Keratinocyte (primary cell): ENCODE results near the gene SYCE3. TPM values are rescaled to one million over a fixed set of nuclear protein-coding genes. Genes with fewer than 3 reads are reported as not detected.
"Not testable (repeated sequence)": the region's sequence is repeated elsewhere in the genome, so short reads cannot be mapped to it uniquely, and the experiment has no call there.

ENCODE experiments used
- DNase-seq: peaks from one replicate; pipeline ENCODE4 v3.0.0-alpha.2; 2011; ENCODE audit warnings: low read depth, missing footprints, low spot score
- FAIRE-seq: peaks from 2 replicates; lab custom pipeline; 2011; peaks lifted over from hg19 to GRCh38; lab: Jason Lieb, UNC
- H2AFZ ChIP-seq: 2 replicates; pipeline ENCODE4 v1.6.0; 2012; ENCODE audit warnings: low read length, control low read depth, inconsistent platforms; ENCODE audit not compliant: control insufficient read depth
- H3K27ac ChIP-seq: 2 replicates; pipeline ENCODE4 v1.5.1; 2011; ENCODE audit warnings: low read length; ENCODE audit not compliant: control insufficient read depth, insufficient read depth
- H3K27me3 ChIP-seq: 3 replicates; pipeline ENCODE4 v1.6.0; 2011; ENCODE audit warnings: low read length; ENCODE audit not compliant: control insufficient read depth, insufficient read depth; ENCODE audit errors: extremely low read depth
- H3K36me3 ChIP-seq, 2 experiments: 2 replicates in 1 of 2; 3 replicates in 1 of 2; pipeline ENCODE4 v1.5.1; 2011; ENCODE audit warnings: low read length in 2 of 2, mild to moderate bottlenecking in 1 of 2; ENCODE audit not compliant: control insufficient read depth in 2 of 2, insufficient read depth in 2 of 2; ENCODE audit errors: extremely low read depth in 1 of 2
- H3K4me1 ChIP-seq: 3 replicates; pipeline ENCODE4 v1.5.1; 2011; ENCODE audit warnings: low read length; ENCODE audit not compliant: control insufficient read depth, insufficient read depth; ENCODE audit errors: extremely low read depth
- H3K4me2 ChIP-seq: 3 replicates; pipeline ENCODE4 v1.6.0; 2011; ENCODE audit warnings: low read depth, low read length; ENCODE audit not compliant: control insufficient read depth, insufficient read depth; ENCODE audit errors: extremely low read depth
- H3K4me3 ChIP-seq, 3 experiments: fragments of 200-600 bp in 1 of 3; sonication (generic) in 1 of 3; 2 replicates in 2 of 3; 3 replicates in 1 of 3; pipeline ENCODE4 v1.5.1; 2011 to 2016; ENCODE audit warnings: low read length in 3 of 3, mild to moderate bottlenecking in 3 of 3, control low read depth in 2 of 3, inconsistent platforms in 1 of 3, low read depth in 1 of 3, mixed read lengths in 1 of 3, mixed run types in 1 of 3, moderate library complexity in 1 of 3; ENCODE audit not compliant: control insufficient read depth in 2 of 3, insufficient read depth in 2 of 3; ENCODE audit errors: extremely low read depth in 1 of 3
- H3K79me2 ChIP-seq: 2 replicates; pipeline ENCODE4 v1.6.0; 2012; ENCODE audit warnings: low read length; ENCODE audit not compliant: control insufficient read depth, insufficient read depth
- H3K9ac ChIP-seq: 3 replicates; pipeline ENCODE4 v1.6.0; 2011; ENCODE audit warnings: low read length; ENCODE audit not compliant: control insufficient read depth, insufficient read depth; ENCODE audit errors: extremely low read depth
- H3K9me1 ChIP-seq: 3 replicates; pipeline ENCODE4 v1.6.0; 2011; ENCODE audit warnings: low read length; ENCODE audit not compliant: control insufficient read depth, insufficient read depth; ENCODE audit errors: extremely low read depth
- H3K9me3 ChIP-seq: 2 replicates; pipeline ENCODE4 v1.5.1; 2012; ENCODE audit warnings: low read depth, low read length; ENCODE audit not compliant: control insufficient read depth
- H4K20me1 ChIP-seq: 3 replicates; pipeline ENCODE4 v1.6.0; 2011; ENCODE audit warnings: low read length; ENCODE audit not compliant: control insufficient read depth, insufficient read depth; ENCODE audit errors: extremely low read depth
- EZH2 ChIP-seq: IDR thresholded peaks from one replicate; pipeline ENCODE4 v1.6.1; 2012; ENCODE audit warnings: inconsistent platforms, mild to moderate bottlenecking, low read length, moderate library complexity
- dilution Hi-C: fragments of 300-500 bp; cut with MboI; formaldehyde crosslinking; loops from one replicate; pipeline ENCODE4 v1.7.0; 2020; ENCODE audit warnings: low sequenced_read_pairs; ENCODE audit not compliant: extremely low pct_ligation_motif_present
- polyA plus RNA-seq, 5 experiments: library from polyadenylated mRNA; depleted of rRNA in 3 of 5; stranded (reverse) in 3 of 5; stranded (forward) in 1 of 5; unstranded in 1 of 5; fragments of >200 nt; gene quantifications; 1 replicate in 1 of 5; 2 replicates in 3 of 5; 3 replicates in 1 of 5; pipeline versions ENCODE4 v1.2.1 to v1.2.3, GENCODE V29; 2011 to 2012; ENCODE audit warnings: missing spikeins in 2 of 5, low read depth in 1 of 5, low replicate concordance in 1 of 5
- TF ChIP-seq, protein P1 (sequence below), 3 experiments: IDR thresholded peaks in 1 of 3; conservative IDR thresholded peaks in 1 of 3; optimal IDR thresholded peaks in 1 of 3; 2 replicates in 2 of 3; 3 replicates in 1 of 3; pipeline versions ENCODE3 to v1.5.1; 2011; ENCODE audit warnings: low read length in 3 of 3, mild to moderate bottlenecking in 3 of 3, moderate library complexity in 2 of 3, control low read depth in 1 of 3, inconsistent platforms in 1 of 3; ENCODE audit not compliant: insufficient read depth in 2 of 3; ENCODE audit errors: extremely low read depth in 1 of 3

Gene SYCE3
- polyA plus RNA-seq, 1 donor (not counting 4 experiments of a cell fraction or from before 2014, with no cell fraction given): 0.17 TPM

GRCh38 chr22:50521710-50522109 lies 41.0 kb downstream of the SYCE3 start:
- no peaks in the 10 kb centered on the region for H4K20me1 ChIP-seq
- peaks cover 14% of the 10 kb centered on the region for H3K4me1 ChIP-seq
- DNase-seq (no peak), FAIRE-seq (no peak)
- no peak overlapping the region for H3K4me3 ChIP-seq
- H3K4me2 ChIP-seq: no peak overlapping the region
- no peaks in the 10 kb centered on the region for H3K9me1 ChIP-seq
- peaks cover 24 to 35% of the 10 kb centered on the region in 2 experiments for H3K36me3 ChIP-seq
- TF ChIP-seq, protein P1, sequence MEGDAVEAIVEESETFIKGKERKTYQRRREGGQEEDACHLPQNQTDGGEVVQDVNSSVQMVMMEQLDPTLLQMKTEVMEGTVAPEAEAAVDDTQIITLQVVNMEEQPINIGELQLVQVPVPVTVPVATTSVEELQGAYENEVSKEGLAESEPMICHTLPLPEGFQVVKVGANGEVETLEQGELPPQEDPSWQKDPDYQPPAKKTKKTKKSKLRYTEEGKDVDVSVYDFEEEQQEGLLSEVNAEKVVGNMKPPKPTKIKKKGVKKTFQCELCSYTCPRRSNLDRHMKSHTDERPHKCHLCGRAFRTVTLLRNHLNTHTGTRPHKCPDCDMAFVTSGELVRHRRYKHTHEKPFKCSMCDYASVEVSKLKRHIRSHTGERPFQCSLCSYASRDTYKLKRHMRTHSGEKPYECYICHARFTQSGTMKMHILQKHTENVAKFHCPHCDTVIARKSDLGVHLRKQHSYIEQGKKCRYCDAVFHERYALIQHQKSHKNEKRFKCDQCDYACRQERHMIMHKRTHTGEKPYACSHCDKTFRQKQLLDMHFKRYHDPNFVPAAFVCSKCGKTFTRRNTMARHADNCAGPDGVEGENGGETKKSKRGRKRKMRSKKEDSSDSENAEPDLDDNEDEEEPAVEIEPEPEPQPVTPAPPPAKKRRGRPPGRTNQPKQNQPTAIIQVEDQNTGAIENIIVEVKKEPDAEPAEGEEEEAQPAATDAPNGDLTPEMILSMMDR (optimal IDR thresholded peaks at IDR 0.05 in 1 of 3, IDR thresholded peaks at IDR 0.05 in 1 of 3, conservative IDR thresholded peaks at IDR 0.05 in 1 of 3; ENCODE audit: extremely low read depth in 1 of 3, insufficient read depth in 2 of 3, low read length in 3 of 3): no peak
- TF ChIP-seq EZH2: no peak
- no peaks in the 10 kb centered on the region for H3K9me3 ChIP-seq
- no peaks in the 10 kb centered on the region for H3K27me3 ChIP-seq
- dilution Hi-C loops: no loop called here
- H2AFZ ChIP-seq: no peak overlapping the region
- no peak overlapping the region for H3K9ac ChIP-seq
- H3K79me2 ChIP-seq: peaks cover 26% of the 10 kb centered on the region
- no peak overlapping the region for H3K27ac ChIP-seq

DNA sequence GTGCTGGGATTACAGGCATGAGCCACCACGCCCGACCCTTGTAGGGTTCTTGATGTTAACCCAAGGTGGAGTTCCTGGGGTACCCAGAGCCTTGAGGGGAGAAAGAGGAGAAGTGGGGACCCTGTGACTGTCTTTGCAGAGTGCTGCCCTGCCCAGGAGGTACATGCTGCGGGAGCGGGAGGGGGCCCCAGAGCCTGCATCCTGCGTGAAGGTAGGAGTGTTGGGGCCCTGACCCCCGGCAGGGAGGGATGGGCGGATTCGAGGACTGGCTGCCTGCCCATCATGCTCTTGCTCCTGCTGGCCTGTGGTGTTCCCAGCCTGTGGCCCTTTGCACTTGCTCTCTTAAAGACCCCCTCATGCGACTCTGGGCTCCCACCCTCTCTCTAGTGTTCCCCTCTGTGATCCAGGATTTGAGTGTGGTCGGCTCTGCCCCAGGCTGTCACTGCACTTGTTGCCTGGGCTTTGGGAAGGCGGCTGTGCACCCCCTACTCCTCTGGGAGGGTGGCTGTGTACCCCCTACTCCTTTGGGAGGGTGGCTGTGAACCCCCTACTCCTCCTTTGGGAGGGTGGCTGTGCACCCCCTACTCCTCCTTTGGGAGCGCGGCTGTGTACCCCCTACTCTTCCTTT lies 41.8 kb downstream of the SYCE3 start:
- Histone ChIP-seq H3K36me3 (peaks cover 25 to 37% of the 10 kb centered on the region in 2 experiments), H3K4me1 (peaks cover 11% of the 10 kb centered on the region), H3K9me3 (no peaks in the 10 kb centered on the region), H3K79me2 (peaks cover 27% of the 10 kb centered on the region), H2AFZ (no peak overlapping the region), H3K9me1 (no peaks in the 10 kb centered on the region), H4K20me1 (no peaks in the 10 kb centered on the region), H3K27me3 (no peaks in the 10 kb centered on the region), H3K4me3 (no peak overlapping the region), H3K4me2 (no peak overlapping the region), H3K27ac (no peak overlapping the region), H3K9ac (no peak overlapping the region)
- TF ChIP-seq EZH2: no peak
- TF ChIP-seq, protein P1 (optimal IDR thresholded peaks at IDR 0.05 in 1 of 3, IDR thresholded peaks at IDR 0.05 in 1 of 3, conservative IDR thresholded peaks at IDR 0.05 in 1 of 3; ENCODE audit: extremely low read depth in 1 of 3, insufficient read depth in 2 of 3, low read length in 3 of 3): no peak
- FAIRE-seq (no peak), DNase-seq (no peak)
- dilution Hi-C loops: no loop called here

GRCh38 chr22:50520184-50520583 lies 42.5 kb downstream of the SYCE3 start:
- H3K9me3 ChIP-seq, H3K27me3 ChIP-seq, H3K4me2 ChIP-seq, H3K4me3 ChIP-seq, H4K20me1 ChIP-seq, H3K9ac ChIP-seq, FAIRE-seq, DNase-seq, H3K27ac ChIP-seq, dilution Hi-C loops, H3K9me1 ChIP-seq, H2AFZ ChIP-seq: not testable (repeated sequence)
- peaks cover 11% of the 10 kb centered on the region for H3K4me1 ChIP-seq
- peaks cover 25 to 37% of the 10 kb centered on the region in 2 experiments for H3K36me3 ChIP-seq
- peaks cover 31% of the 10 kb centered on the region for H3K79me2 ChIP-seq
